H1 (cell line): ENCODE measurements around the gene RNF214. TPM values are rescaled to one million over a fixed set of nuclear protein-coding genes. Genes with fewer than 3 reads are reported as not detected.

Experiments used
- ATF2 ChIP-seq: IDR thresholded peaks from 2 replicates; pipeline ENCODE4 v1.6.1; 2012; ENCODE audit warnings: low read length, inconsistent platforms
- EP300 ChIP-seq, 2 experiments: IDR thresholded peaks; 1 replicate in 1 of 2; 2 replicates in 1 of 2; pipeline ENCODE4 v1.6.1; 2011 to 2012; ENCODE audit warnings: low read depth in 2 of 2, low read length in 2 of 2, mild to moderate bottlenecking in 2 of 2, borderline replicate concordance in 1 of 2, inconsistent platforms in 1 of 2, moderate library complexity in 1 of 2
- MAFK ChIP-seq: IDR thresholded peaks from 2 replicates; pipeline ENCODE4 v1.6.1; 2012; ENCODE audit warnings: low read depth, mild to moderate bottlenecking, improper control_type of control experiment, low read length
- RBBP5 ChIP-seq: IDR thresholded peaks from 2 replicates; pipeline ENCODE4 v1.7.1; 2012; ENCODE audit warnings: low read depth, mild to moderate bottlenecking, inconsistent platforms, low read length, moderate library complexity, borderline replicate concordance
- TAF1 ChIP-seq: IDR thresholded peaks from 2 replicates; pipeline ENCODE4 v1.6.1; 2011; ENCODE audit warnings: mild to moderate bottlenecking, low read depth, low read length
- YY1 ChIP-seq: IDR thresholded peaks from 2 replicates; pipeline ENCODE4 v1.6.1; 2011; ENCODE audit warnings: low read depth, mild to moderate bottlenecking, low read length
- polyA plus RNA-seq, 7 experiments: library from polyadenylated mRNA; depleted of rRNA in 3 of 7; stranded (reverse) in 5 of 7; unstranded in 2 of 7; fragments of >200 nt in 5 of 7; fragments of 200-250 nt in 2 of 7; gene quantifications; 1 replicate in 5 of 7; 2 replicates in 1 of 7; 4 replicates in 1 of 7; pipeline versions ENCODE4 v1.2.1 to v1.2.3, GENCODE V29; 2011 to 2013; ENCODE audit warnings: missing spikeins in 2 of 7, mixed read lengths in 2 of 7
- total RNA-seq: library from RNA; stranded (reverse); fragmentation: NEBNext Ultra II Directional; extraction: Animal tissue kit (Norgen Biotek cat#: 25700); gene quantifications from 2 replicates; pipeline ENCODE4 v1.2.1, GENCODE V29; 2021

Gene RNF214
- total and polyA plus RNA-seq, 2 of the 8 experiments (the other 6 are each of a cell fraction or from before 2014, with no cell fraction given) = 34.9 to 35.6 TPM

- TF ChIP-seq RBBP5 (no peak), MAFK (no peak), TAF1 (no peak), EP300 (IDR thresholded peaks at IDR 0.05; ENCODE audit: borderline replicate concordance in 1 of 2, low read depth in 2 of 2, low read length in 2 of 2) (no peak), YY1 (no peak), ATF2 (no peak)
Observed at GRCh38 chr11:117187799-117188481, 44.5 kb upstream of the RNF214 start (continued).
